GM21723 (cell line): ENCODE data around the gene PLA2G4E.
A peak's percentile ranks its signal among the peaks of the same experiment; 100 is the strongest.

ENCODE experiments used
- ATAC-seq: cut with Tn5 transposase; IDR thresholded peaks from one replicate; pipeline ENCODE4 v1.9.1; 2021; ENCODE audit warnings: mild to moderate bottlenecking, moderate library complexity; ENCODE audit not compliant: unreplicated experiment

The PLA2G4E gene

DNA sequence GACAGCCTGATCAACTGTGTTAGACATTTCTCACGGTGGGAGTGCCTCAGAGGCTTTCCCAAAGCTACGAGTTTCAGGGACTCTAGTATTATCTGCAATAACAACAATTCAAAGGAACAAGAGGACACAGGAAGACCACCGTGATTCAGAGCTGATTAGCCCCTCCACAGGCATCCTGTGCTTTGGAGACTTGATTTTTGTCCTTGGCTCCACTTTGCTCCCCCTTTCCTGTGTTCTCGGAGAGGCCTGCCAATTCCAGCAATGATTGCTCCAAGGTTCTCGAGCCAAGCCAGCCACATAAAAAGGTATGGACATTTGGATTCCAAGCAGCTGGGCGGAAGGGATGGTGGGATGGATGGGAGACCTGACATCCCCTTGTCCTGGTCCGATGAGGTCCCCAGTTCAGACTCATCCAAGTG lies 62.8 kb downstream of the PLA2G4E start:
- ATAC-seq, result no peak

DNA sequence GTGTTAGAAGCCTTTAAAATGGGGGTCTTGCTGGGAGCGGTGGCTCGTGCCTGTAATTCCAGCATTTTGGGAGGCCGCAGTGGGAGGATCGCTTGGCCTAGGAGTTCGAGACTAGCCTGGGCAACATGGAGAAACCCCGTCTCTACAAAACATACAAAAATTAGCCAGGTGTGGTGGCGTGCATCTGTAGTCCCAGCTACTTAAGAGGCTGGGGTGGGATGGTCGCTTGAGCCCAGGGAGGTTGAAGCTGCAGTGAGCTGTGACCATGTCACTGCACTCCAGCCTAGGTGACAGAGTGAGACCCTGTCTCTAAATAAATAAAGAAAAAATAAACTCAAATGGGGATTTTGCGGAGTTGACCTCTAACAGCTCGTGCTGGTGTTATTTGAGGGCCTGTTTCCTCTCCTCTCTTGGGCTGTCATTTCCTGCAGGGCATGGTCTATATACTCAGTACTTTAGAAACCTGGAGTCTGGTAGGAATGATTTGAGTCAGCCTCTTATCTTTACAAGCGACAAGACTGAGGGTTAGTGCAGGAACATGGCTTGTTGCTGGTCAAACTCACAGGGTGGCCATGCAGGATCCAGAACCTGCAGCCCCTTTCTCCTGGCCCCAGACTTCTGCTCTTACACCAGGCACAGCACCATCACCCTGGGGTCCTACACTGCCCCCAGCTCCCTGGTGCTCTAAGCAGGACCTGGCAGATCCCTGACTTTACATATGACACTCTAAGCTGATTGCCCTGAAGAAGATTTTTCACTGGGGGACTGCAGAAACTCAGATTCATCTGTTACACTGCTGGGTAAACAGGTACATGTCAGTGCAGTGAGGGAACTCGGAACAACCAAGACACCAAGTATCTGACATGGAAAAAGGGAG lies 63.6 kb downstream of the PLA2G4E start:
- ATAC-seq, result peak; percentile 72

DNA sequence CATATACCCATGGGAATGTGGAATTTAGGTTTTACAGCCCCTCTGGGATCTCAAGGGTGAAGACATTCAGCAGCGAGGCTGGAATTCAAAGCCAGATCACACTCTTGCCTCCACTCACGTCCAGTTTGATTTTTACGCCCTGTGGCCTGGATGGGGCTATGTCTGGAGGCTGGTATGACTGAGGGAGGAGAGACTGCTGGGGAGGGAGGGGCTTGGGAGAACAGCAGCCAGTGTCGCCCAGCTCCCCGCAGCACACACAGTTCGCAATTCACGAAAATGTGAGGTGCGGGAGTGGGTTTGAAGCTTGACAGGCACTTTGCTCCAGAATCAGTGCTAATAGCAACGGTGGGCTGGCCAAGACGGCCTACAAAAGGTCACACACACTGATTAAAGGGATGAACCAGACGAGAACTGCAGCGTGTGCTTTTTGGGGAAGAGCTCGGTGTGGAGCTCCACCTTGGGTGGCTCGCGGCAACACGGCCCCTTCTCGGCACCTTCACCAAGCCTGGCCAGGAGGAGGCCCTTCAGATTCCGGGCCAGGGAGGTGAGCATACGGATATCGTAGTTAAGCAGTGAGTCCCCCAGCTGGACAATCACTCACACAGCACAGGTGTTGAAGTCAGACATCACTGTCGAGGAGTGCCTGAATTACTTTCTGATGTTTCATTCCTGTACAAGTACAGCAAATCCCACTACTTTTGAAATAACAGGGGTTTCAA lies 64.9 kb downstream of the PLA2G4E start:
- ATAC-seq, result no peak

- no peak for ATAC-seq
These were observed 65.7 kb downstream of the PLA2G4E start for GRCh38 chr15:41955100-41955499.

DNA sequence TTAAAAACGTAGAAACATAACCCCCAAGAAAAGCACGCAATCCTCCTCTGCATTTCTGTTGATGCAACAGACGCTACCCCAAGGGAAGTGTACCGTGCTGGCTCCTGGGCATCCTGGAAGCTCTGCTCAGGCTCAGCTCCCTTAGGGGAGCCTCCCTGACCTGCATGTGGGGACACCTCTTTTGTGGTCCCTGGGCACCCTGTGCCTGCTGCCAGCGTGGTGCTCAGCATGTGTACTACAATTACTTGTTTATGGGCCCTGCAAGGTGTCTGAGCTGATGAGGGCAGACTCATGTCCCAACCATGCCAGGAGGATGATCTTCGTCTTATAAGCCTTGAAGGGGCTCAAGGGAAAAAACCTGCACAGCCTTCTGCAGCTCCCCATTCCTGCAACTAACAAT lies 66.8 kb downstream of the PLA2G4E start:
- no peak for ATAC-seq

- ATAC-seq, result no peak
These were observed 68.8 kb downstream of the PLA2G4E start for GRCh38 chr15:41952013-41952563.

DNA sequence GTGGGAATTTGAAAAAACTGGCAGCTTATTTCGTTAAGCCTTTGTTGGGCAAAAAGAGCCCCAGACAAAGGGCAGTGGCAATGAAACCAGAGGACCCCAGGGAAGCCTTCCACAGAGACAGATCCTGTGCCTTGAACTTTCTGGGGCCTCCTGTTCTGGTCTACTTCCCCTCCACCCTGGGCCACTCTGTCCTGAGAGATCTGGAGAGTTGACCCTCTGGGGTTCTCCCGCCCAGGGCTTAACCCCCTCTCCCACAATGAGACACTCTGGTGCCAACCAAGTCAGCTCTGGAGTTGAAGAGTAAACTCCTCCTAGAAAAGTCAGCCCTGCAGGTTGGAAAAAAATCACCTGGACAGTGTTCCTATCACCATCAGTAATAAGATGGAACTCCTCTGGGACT lies 69.3 kb downstream of the PLA2G4E start:
- no peak for ATAC-seq

DNA sequence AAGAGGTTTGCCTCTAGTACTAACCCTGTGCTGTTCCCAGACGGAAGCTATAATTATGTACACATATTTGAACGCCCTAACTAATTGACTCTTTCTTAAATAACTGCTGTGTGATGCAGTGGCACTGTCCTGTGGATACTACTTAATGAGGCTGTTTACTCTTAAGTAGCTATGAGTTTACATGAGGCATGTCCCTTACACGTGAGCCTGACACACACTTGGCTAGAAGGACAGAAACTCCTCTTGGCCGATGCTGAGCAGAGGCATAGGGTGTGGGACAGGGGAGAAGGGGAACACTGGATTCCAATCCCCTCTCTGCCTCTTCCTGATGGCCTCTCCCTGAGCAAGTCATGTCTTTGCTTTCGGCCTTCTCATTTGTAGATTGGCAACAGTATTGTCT lies 70.4 kb downstream of the PLA2G4E start:
- no peak for ATAC-seq

DNA sequence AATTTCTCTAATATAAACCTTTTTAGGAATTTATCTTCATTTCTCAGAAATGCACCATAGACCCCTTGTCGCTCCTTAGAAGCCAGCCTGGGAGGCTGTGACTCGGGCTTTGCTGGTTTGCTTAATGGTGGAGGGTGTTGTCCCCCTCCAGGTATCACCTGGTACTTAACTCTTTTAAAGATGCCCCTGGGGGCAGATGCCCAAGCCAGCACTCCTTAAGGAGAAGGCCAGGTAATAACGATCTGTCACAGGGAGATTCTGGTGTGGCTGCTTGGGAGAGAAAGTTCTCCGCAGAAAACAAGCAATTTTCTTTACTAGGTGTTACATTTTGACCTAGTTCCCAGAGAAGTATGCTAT lies 70.7 kb downstream of the PLA2G4E start:
- no peak for ATAC-seq

DNA sequence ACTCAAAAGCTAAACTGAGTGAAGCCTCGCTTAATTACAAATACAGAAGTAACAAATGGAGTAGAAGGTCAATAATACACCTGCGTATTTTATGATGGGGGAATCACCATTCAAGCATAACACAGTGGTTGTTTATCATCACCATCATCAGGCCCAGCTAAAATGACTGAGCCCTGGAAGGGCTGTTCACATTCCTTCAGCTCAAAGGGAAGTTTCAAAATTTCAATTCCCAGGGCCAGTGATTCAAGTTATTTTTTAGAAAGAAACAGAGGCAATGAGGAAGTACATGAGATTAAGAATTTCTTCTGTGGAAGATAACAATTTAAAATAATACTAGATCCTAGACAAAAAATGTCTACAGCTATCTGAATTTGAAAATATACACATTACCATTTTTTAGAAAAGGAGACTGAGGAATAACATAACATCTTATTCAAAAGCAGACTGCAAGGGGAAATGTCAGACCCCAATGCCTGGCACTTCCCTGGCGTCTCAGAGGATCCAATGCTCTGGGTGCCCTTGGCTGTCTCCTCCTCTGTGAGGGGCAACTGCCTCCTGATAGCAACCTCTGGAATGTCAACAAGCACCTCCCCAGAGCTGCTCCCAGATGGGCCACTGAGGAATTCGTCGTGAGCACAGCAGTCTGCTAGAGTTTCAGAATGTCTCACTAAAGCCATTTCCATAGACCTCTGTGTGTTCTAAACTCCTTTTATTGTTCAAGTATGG lies 71.3 kb downstream of the PLA2G4E start:
- no peak for ATAC-seq

GRCh38 chr15:41948490-41948889 lies 72.4 kb downstream of the PLA2G4E start:
- no peak for ATAC-seq

DNA sequence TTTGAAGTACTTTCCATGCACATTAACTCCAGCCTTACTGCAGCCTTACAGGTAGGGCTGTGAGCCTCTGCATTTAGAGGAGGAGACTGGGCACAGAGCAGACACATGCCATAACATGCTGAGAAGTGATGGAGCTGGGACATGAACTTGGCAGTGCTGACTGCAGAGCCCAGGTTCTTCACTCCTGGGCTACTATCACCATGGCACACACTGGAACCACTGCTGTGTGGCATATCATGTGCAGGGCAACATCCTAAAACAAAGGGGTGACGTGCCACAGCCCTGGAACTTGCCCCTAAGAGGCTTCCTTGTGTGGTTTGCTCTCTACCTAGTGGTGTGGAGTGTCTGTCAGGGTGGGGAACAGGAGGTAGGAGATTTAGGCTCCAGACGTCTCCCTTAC lies 73.9 kb downstream of the PLA2G4E start:
- ATAC-seq, result no peak

DNA sequence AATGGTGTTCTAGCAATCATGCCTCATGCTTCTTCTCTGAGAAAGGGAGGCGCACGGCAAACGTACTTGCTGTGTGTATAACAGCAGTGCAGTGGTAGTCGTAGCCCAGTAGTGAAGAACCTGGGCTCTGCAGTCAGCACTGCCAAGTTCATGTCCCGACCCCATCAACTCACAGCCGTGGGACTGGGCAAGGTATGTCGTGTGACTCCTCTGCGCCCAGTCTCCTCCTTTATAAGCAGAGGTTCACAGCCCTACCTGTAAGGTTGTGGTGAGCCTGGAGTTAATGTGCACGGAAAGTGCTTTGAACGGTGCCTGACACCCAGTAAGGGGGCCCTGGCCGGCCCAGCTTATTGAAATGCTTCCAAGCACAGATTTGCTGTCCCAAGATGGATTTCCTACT lies 75.1 kb downstream of the PLA2G4E start:
- no peak for ATAC-seq

DNA sequence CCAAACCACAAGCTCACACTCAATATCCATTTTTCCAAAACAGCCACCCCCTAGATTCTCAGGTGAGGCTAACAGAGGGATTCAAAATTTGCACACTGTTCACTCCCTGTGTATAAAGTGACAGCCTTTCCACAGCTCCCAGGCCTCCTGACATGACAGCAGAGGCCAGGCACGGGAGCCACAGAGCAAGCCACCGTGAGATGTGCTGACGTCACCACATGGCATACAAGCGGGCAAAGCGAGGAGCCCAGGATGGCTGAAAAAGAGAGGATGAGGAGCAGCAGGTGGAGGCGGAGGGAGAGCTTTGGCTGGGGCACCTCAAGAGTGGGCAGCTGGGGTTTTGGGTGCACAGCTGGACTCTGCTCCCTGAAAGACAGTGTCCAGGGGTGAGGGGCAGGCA lies 75.6 kb downstream of the PLA2G4E start:
- no peak for ATAC-seq

GRCh38 chr15:41944313-41944940 lies 76.4 kb downstream of the PLA2G4E start:
- ATAC-seq, result no peak

DNA sequence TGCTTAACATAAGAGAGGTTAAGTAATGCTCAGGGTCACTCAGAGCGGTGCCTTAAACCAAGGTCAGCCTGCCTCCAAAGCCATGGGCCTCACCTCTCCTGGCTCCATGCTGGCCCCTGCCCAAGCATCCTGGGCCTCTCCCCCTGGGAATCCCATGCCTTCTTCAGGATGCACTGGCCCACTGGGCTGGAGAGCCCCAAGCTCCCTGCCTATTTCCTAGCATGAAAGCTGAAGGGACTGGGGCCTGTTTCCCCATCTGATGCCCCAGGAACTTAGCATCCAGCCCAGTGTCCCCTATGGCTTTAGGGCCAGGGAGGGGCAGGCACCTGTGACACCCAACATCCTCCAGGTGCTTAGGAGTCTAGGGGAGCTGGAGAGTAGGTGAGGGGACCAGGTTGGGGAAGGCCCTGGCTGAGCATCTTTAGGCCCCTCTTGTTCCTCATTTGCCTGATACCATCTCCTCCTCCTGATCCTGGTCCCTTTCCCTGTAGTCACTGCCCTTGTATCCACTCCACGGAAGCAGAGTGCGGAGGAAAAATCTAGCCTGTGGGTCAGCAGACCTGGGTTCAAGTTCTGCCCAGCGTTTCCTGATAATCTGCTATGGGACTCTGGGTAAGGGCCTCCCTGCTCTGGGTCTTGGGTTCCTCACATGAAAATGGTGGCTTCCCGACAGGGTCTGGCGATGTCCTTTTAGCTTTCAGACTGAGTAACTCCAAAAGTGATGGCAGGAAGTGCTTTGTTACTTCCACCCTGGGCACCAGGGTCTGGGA lies 77.1 kb downstream of the PLA2G4E start:
- ATAC-seq, result no peak

- ATAC-seq, result no peak
These were observed 78.0 kb downstream of the PLA2G4E start for GRCh38 chr15:41942886-41943285.

GRCh38 chr15:41941644-41942415 lies 79.0 kb downstream of the PLA2G4E start:
- ATAC-seq, result no peak

GRCh38 chr15:41940441-41940857 lies 80.4 kb downstream of the PLA2G4E start:
- ATAC-seq, result no peak
